ENCODE data around the gene SH3PXD2B.

The SH3PXD2B gene

DNA sequence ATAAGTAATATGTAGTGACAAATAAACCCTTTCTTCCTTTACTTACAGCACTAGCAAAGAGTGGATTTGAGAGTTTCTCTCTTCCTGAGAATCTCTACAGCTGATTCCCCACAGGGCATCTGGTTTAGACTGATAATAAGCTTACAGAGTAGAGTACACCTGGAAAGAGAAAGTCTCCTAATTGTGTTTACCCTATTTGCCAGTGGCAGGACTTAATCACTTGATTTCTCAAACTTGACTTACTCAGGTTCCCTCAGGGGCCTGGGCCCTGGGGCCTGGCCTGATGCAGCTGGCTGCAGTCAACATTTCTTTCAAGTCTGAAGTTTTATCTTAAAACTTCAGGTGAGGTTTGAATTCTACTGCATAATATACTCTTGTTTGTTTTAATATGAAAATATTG is 132.7 kb downstream of the SH3PXD2B start:
- no peak for FAIRE-seq

DNA sequence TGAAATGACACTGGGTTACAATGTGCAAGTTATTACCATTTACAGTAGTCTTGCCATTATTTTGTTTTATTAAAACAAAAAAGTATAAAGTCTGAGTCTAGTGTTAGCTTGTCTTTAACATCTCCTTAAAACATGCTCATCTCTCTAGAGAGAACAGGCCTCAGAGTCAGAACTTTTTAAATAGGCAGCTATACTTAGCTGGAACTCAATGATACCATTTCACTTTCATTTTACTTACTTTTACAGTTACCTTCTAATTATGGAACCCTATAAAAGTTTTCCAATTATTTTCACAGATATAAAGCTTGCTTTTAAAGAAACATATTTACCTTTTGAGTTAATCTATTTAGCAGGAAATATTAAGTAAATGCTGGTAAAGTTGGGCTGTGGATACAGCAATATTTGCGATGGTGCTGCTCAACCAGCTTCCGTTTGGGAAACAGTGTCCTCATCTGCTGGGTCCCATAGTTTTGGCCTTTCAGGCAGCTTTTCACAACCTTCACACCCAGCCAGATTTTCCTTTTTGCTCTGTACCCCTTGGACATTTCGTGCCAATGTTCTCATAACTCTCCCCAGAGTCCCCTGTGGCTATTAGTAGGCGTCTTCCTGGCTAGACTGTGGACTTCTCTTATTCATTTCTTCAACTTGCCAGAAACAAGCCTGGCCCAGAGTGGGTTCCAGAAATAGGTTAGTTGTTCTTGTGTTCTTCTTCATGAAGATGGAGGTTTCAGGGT is 134.4 kb downstream of the SH3PXD2B start:
- no peak for DNase-seq (ENCODE audit: insufficient read length, low spot score)
- no peak for FAIRE-seq
- TF ChIP-seq PAX5 (IDR thresholded peaks at IDR 0.05; ENCODE audit: insufficient read depth, low read length, severe bottlenecking) = no peak
- TF ChIP-seq POLR2AphosphoS5 (IDR thresholded peaks at IDR 0.05; ENCODE audit: low read depth, low read length) = no peak
- no peak for TF ChIP-seq POLR2A (IDR thresholded peaks at IDR 0.05; ENCODE audit: low read depth, low read length)
- no peak for TF ChIP-seq TAF1 (IDR thresholded peaks at IDR 0.05; ENCODE audit: low read depth, low read length)
- TF ChIP-seq POU2F2 (IDR thresholded peaks at IDR 0.05; ENCODE audit: low read depth, low read length) = no peak
- no peak for TF ChIP-seq SPI1 (IDR thresholded peaks at IDR 0.05; ENCODE audit: low read depth, low read length)

More for the DNA sequence above, 132.7 kb downstream of the SH3PXD2B start:
- DNase-seq (ENCODE audit: insufficient read length, low spot score) = no peak
- TF ChIP-seq TAF1 (IDR thresholded peaks at IDR 0.05; ENCODE audit: low read depth, low read length) (no peak), POU2F2 (IDR thresholded peaks at IDR 0.05; ENCODE audit: low read depth, low read length) (no peak)

DNA sequence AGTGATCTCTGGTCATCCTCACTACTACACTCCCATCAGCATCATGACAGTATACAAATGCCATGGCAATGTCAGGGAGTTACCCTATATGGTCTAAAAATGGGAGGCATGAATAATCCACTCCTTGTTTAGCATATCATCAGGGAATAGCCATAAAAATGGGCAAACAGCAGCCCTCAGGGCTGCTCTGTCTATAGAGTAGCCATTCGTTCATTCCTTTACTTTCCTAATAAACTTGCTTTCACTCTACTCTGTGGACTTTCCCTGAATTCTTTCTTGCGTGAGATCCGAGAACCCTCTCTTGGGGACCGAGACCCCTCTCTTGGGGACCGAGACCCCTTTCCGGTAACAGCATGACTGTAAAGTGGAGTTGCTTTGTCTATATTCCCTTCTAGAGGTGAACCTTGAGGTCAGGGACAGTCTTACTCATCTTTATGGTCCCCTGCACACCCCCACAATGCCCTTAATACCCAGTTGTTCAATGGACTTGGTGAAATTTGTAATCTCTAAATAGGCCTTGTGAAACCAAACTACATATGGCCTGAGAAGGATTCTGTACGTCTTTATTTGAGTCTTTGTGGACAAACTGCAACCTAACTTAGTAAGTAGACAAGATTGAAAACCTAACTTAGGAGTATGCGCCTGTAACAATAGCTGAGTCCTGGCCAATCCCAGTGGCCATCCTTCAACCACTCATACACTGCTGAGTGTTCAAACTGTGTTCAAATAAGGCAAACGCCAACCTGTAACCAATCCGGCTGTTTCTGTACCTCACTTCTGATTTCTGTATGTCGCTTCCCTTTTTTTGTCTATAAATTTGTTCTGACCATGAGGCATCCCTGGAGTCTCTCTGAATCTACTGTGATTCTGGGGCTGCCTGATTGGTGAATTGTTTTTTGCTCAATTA is 138.5 kb downstream of the SH3PXD2B start:
- DNase-seq (ENCODE audit: insufficient read length, low spot score) = no peak
- no peak for FAIRE-seq
- TF ChIP-seq POU2F2 (IDR thresholded peaks at IDR 0.05; ENCODE audit: low read depth, low read length) (no peak), TAF1 (IDR thresholded peaks at IDR 0.05; ENCODE audit: low read depth, low read length) (no peak), PAX5 (IDR thresholded peaks at IDR 0.05; ENCODE audit: insufficient read depth, low read length, severe bottlenecking) (peak; percentile 80), POLR2AphosphoS5 (IDR thresholded peaks at IDR 0.05; ENCODE audit: low read depth, low read length) (no peak)

DNA sequence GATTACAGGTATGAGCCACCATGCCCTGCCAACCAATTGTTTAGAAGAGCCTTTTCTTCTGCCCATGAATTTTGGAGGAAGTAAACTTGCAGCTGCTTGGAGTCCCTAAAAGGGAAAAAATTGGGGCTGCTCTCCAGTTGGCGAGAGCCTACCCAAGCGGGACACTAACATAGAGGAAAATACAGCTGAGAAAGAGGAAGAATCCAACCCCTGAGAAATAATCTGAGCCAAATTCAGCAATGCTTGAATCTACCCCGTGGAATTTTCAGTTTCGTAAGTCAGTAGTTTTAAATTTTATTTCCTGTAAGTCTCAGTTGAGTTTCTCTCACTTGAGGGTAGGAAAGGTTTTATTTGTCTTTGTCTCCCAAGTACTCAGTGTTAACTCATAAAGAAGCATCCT is 140.4 kb downstream of the SH3PXD2B start:
- DNase-seq (ENCODE audit: insufficient read length, low spot score) (no peak), FAIRE-seq (no peak)
- TF ChIP-seq POLR2A (IDR thresholded peaks at IDR 0.05; ENCODE audit: low read depth, low read length) (no peak), POLR2AphosphoS5 (IDR thresholded peaks at IDR 0.05; ENCODE audit: low read depth, low read length) (no peak), PAX5 (IDR thresholded peaks at IDR 0.05; ENCODE audit: insufficient read depth, low read length, severe bottlenecking) (no peak), SPI1 (IDR thresholded peaks at IDR 0.05; ENCODE audit: low read depth, low read length) (no peak), TAF1 (IDR thresholded peaks at IDR 0.05; ENCODE audit: low read depth, low read length) (no peak), POU2F2 (IDR thresholded peaks at IDR 0.05; ENCODE audit: low read depth, low read length) (no peak)

DNA sequence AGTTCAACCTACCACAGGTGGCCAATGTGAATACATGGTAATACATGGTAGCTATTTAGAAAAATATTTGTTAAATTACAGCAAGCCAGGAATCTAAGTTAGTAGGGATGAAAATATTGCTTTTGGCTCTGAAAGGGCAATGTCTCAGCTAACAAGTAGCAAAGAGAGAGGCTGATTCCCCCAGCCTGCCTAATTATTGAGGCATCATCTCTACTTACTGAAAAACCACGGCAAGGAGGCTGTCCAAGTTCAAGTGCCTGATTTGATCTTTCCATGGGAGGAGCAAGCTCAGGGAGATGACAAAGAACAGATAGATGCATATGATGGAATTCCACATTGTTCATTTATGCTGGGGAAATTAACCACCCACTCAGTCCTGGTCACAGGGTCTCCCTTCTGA is 142.0 kb downstream of the SH3PXD2B start:
- no peak for FAIRE-seq
- TF ChIP-seq SPI1 (IDR thresholded peaks at IDR 0.05; ENCODE audit: low read depth, low read length) = no peak
- DNase-seq (ENCODE audit: insufficient read length, low spot score) = no peak

DNA sequence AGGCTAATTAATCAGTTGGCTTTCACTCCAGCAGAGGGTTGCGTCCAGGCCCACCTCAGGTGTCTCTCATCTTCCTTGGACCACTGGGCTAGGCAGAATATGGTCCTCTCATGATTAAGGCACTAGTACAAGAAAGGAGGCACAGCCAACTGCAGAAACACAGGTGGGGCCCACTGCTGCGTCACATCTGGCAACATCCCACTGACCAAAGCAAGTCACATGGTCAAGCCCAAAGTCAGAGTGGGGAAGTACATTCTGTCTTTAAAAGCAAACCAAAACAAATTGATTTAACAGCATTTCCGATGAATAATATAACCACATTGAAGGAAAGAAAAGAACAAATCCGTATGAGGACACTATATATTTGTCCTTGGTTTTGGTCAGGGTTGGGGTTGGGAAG is 142.7 kb downstream of the SH3PXD2B start:
- DNase-seq (ENCODE audit: insufficient read length, low spot score) (no peak), FAIRE-seq (no peak)
- TF ChIP-seq POLR2AphosphoS5 (IDR thresholded peaks at IDR 0.05; ENCODE audit: low read depth, low read length) (no peak), TAF1 (IDR thresholded peaks at IDR 0.05; ENCODE audit: low read depth, low read length) (no peak), POU2F2 (IDR thresholded peaks at IDR 0.05; ENCODE audit: low read depth, low read length) (no peak), POLR2A (IDR thresholded peaks at IDR 0.05; ENCODE audit: low read depth, low read length) (no peak), PAX5 (IDR thresholded peaks at IDR 0.05; ENCODE audit: insufficient read depth, low read length, severe bottlenecking) (no peak), SPI1 (IDR thresholded peaks at IDR 0.05; ENCODE audit: low read depth, low read length) (no peak)

DNA sequence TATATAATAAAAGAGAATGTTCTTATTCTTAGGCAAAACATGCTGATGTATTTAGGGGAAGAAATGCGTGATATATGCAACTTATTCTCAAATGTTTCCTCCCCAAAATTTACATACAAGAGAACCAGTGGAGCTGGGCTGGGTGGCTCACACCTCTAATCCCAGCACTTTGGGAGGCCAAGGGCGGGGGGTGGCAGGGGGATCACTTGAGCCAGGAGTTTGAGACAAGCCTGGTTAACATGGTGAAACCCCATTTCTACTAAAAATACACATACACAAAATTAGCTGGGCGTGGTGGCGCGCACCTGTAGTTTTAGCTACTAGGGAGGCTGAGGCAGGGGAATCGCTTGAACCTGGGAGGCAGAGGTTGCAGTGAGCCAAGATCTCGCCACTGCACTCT is 143.3 kb downstream of the SH3PXD2B start:
- DNase-seq (ENCODE audit: insufficient read length, low spot score) = no peak
- FAIRE-seq = no peak
- TF ChIP-seq POLR2A (IDR thresholded peaks at IDR 0.05; ENCODE audit: low read depth, low read length) (no peak), PAX5 (IDR thresholded peaks at IDR 0.05; ENCODE audit: insufficient read depth, low read length, severe bottlenecking) (no peak), POLR2AphosphoS5 (IDR thresholded peaks at IDR 0.05; ENCODE audit: low read depth, low read length) (no peak), POU2F2 (IDR thresholded peaks at IDR 0.05; ENCODE audit: low read depth, low read length) (no peak), SPI1 (IDR thresholded peaks at IDR 0.05; ENCODE audit: low read depth, low read length) (no peak), TAF1 (IDR thresholded peaks at IDR 0.05; ENCODE audit: low read depth, low read length) (no peak)

DNA sequence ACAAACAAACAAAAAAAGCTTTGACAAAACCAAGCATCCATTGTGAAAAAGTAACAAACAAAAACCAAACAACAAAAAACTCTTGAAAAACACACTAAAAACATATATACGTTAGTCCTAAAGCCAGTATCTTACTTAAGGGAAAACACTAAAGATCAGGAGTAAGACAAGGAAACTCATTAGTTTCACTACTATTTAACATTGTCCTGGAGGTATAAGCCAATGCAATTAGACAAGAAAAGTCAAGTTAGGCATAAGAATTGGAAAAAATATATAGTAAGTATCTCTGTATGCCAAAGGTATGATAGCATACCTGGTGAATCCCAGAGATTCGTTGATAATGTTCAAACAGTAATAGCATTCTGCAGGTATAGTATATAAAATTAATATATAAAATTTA is 148.9 kb downstream of the SH3PXD2B start:
- FAIRE-seq = no peak
- no peak for DNase-seq (ENCODE audit: insufficient read length, low spot score)
- TF ChIP-seq TAF1 (IDR thresholded peaks at IDR 0.05; ENCODE audit: low read depth, low read length) (no peak), POLR2A (IDR thresholded peaks at IDR 0.05; ENCODE audit: low read depth, low read length) (no peak), POLR2AphosphoS5 (IDR thresholded peaks at IDR 0.05; ENCODE audit: low read depth, low read length) (no peak), SPI1 (IDR thresholded peaks at IDR 0.05; ENCODE audit: low read depth, low read length) (no peak), PAX5 (IDR thresholded peaks at IDR 0.05; ENCODE audit: insufficient read depth, low read length, severe bottlenecking) (no peak), POU2F2 (IDR thresholded peaks at IDR 0.05; ENCODE audit: low read depth, low read length) (no peak)

DNA sequence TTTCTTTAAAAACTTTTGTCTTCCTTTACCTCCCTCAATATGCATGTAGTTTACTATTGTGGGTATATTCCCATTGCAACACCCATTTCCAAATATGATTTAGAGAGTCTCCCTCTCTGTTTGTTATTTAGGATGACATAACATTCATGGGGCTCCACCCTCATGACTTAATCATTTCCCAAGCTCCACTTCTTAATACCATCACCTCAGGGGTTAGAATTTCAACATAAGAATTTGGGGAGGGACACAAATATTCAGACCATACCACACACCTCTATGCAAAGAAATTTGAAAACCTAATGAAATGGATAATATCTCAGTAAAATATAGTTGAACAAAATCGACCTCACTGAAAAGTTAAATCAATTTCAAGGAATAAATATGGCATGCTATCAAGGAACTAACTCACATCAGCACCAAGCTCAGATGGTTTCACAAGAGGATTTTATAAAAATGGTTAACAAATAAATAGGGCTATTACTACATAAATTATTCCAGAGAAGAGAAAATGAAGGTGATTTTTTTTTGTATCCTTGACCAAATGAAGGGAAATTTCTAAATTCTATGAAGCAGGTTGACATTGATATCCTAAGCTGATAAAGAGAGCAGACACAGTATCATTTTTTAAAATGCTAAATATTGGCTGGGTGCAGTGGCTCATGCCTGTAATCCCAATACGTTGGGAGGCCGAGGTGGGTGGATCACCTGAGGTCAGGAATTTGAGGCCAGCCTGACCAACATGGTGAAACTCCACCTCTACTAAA is 150.6 kb downstream of the SH3PXD2B start:
- DNase-seq (ENCODE audit: insufficient read length, low spot score) = no peak
- no peak for TF ChIP-seq POU2F2 (IDR thresholded peaks at IDR 0.05; ENCODE audit: low read depth, low read length)
- FAIRE-seq = no peak

Measured in GM12891 (cell line).